GM12865 (cell line): ENCODE results near the gene NMNAT2.

Experiments used
- DNase-seq: peaks from one replicate; pipeline ENCODE4 v3.0.0; 2010; ENCODE audit warnings: low read depth
- H3K4me3 ChIP-seq: 2 replicates; pipeline ENCODE4 v1.5.1; 2011; ENCODE audit warnings: mild to moderate bottlenecking, low read depth, low read length, control low read depth
- CTCF ChIP-seq: IDR thresholded peaks from 2 replicates; pipeline ENCODE4 v1.5.1; 2011; ENCODE audit warnings: low read length, control low read depth, low read depth, inconsistent platforms; ENCODE audit not compliant: insufficient read depth; ENCODE audit errors: missing control alignments

Gene NMNAT2

GRCh38 chr1:183417772-183418491 is at the start of gene NMNAT2:
NMNAT2 (minus strand) TSS chr1:183418380; CDS start chr1:183418267, 113 bp downstream.
- DNase-seq: no peak
- H3K4me3 ChIP-seq: no peak within 1 kb of the TSS
- TF ChIP-seq CTCF: no peak

GRCh38 chr1:183467687-183468086 is 49.5 kb upstream of the NMNAT2 start:
- H3K4me3 ChIP-seq: no peak overlapping the region
- DNase-seq: no peak
- no peak for TF ChIP-seq CTCF

- DNase-seq: no peak
- no peak overlapping the region for H3K4me3 ChIP-seq
- no peak for TF ChIP-seq CTCF
These were observed 48.6 kb upstream of the NMNAT2 start for GRCh38 chr1:183466781-183467180.

GRCh38 chr1:183463566-183463965 is 45.4 kb upstream of the NMNAT2 start:
- no peak for TF ChIP-seq CTCF
- DNase-seq: no peak

GRCh38 chr1:183461350-183461749 is 43.2 kb upstream of the NMNAT2 start:
- DNase-seq: no peak
- no peak overlapping the region for H3K4me3 ChIP-seq
- TF ChIP-seq CTCF: no peak

More at GRCh38 chr1:183463566-183463965, 45.4 kb upstream of the NMNAT2 start:
- no peak overlapping the region for H3K4me3 ChIP-seq

GRCh38 chr1:183460596-183460995 is 42.4 kb upstream of the NMNAT2 start:
- no peak for TF ChIP-seq CTCF
- DNase-seq: no peak
- no peak overlapping the region for H3K4me3 ChIP-seq

GRCh38 chr1:183457449-183457848 is 39.3 kb upstream of the NMNAT2 start:
- TF ChIP-seq CTCF: no peak
- no peak overlapping the region for H3K4me3 ChIP-seq
- no peak for DNase-seq
